Liver (tissue), 9 donors: ENCODE measurements around the gene CDC42EP1. TPM values are rescaled to one million over a fixed set of nuclear protein-coding genes. Genes with fewer than 3 reads are reported as not detected.
A peak's percentile ranks its signal among the peaks of the same experiment; 100 is the strongest.

Source experiments
- DNase-seq: peaks from one replicate; pipeline ENCODE4 v3.0.0-alpha.2; 2017; ENCODE audit warnings: low spot score
- H3K27ac ChIP-seq, 2 donors: one replicate each; pipeline ENCODE4 v1.7.0; 2013; ENCODE audit warnings: inconsistent platforms in 2 of 2, low read length in 2 of 2, control low read depth in 1 of 2, low read depth in 1 of 2, mild to moderate bottlenecking in 1 of 2
- H3K27me3 ChIP-seq, 4 donors: one replicate each; pipeline versions ENCODE4 v1.6.1 to v1.7.0; 2013; ENCODE audit warnings: low read length in 3 of 4, inconsistent platforms in 1 of 4, mild to moderate bottlenecking in 1 of 4, moderate library complexity in 1 of 4; ENCODE audit not compliant: control insufficient read depth in 4 of 4, insufficient read depth in 4 of 4
- H3K36me3 ChIP-seq, 4 donors: one replicate each; pipeline versions ENCODE4 v1.6.1 to v1.7.0; 2013; ENCODE audit warnings: low read length in 3 of 4, mild to moderate bottlenecking in 3 of 4, low read depth in 1 of 4, moderate library complexity in 1 of 4; ENCODE audit not compliant: control insufficient read depth in 4 of 4, insufficient read depth in 3 of 4
- H3K4me1 ChIP-seq, 4 donors: one replicate each; pipeline versions ENCODE4 v1.6.1 to v1.7.0; 2013; ENCODE audit warnings: low read length in 3 of 4, mild to moderate bottlenecking in 3 of 4, moderate library complexity in 1 of 4; ENCODE audit not compliant: control insufficient read depth in 4 of 4, insufficient read depth in 4 of 4
- H3K4me3 ChIP-seq, 3 donors: one replicate each; pipeline versions ENCODE4 v1.6.1 to v1.7.0; 2013; ENCODE audit warnings: low read length in 3 of 3, control low read depth in 1 of 3, low read depth in 1 of 3, mild to moderate bottlenecking in 1 of 3
- H3K9ac ChIP-seq, 2 donors: one replicate each; pipeline ENCODE4 v1.7.0; 2013; ENCODE audit warnings: low read length in 2 of 2, mild to moderate bottlenecking in 2 of 2, moderate library complexity in 2 of 2, control low read depth in 1 of 2, low read depth in 1 of 2
- H3K9me3 ChIP-seq, 4 donors: one replicate each; pipeline versions ENCODE4 v1.6.1 to v1.7.0; 2013; ENCODE audit warnings: low read length in 3 of 4; ENCODE audit not compliant: control insufficient read depth in 4 of 4
- CTCF ChIP-seq: fragments of 150-350 bp; IDR thresholded peaks from 2 replicates; pipeline ENCODE4 v1.5.1; 2017; ENCODE audit warnings: improper control_type of control experiment, low read depth, low read length; ENCODE audit not compliant: missing input control
- EGR1 ChIP-seq, 2 donors: IDR thresholded peaks; 2 replicates each; pipeline ENCODE4 v1.6.1; 2016 to 2018; ENCODE audit warnings: antibody characterized with exemption in 2 of 2, low read depth in 2 of 2
- FOXA1 ChIP-seq: IDR thresholded peaks from 2 replicates; pipeline ENCODE4 v1.6.1; 2016; ENCODE audit warnings: antibody characterized with exemption
- FOXA2 ChIP-seq: IDR thresholded peaks from 2 replicates; pipeline ENCODE4 v1.6.1; 2016; ENCODE audit warnings: antibody characterized with exemption
- GABPA ChIP-seq, 2 donors: IDR thresholded peaks in 1 of 2; conservative IDR thresholded peaks in 1 of 2; 2 replicates each; pipeline ENCODE4 v1.6.1; 2016; ENCODE audit warnings: antibody characterized with exemption in 2 of 2, mild to moderate bottlenecking in 1 of 2, moderate library complexity in 1 of 2
- HNF4A ChIP-seq, 2 donors: conservative IDR thresholded peaks; 2 replicates each; pipeline ENCODE4 v1.6.1; 2016; ENCODE audit warnings: antibody characterized with exemption in 2 of 2, mild to moderate bottlenecking in 2 of 2
- HNF4G ChIP-seq: IDR thresholded peaks from 2 replicates; pipeline ENCODE4 v1.6.1; 2016; ENCODE audit warnings: antibody characterized with exemption
- JUND ChIP-seq, 2 donors: IDR thresholded peaks; 2 replicates each; pipeline ENCODE4 v1.6.1; 2016; ENCODE audit warnings: antibody characterized with exemption in 2 of 2
- NR2F2 ChIP-seq: IDR thresholded peaks from 2 replicates; pipeline ENCODE4 v1.6.1; 2016; ENCODE audit warnings: antibody characterized with exemption
- RAD21 ChIP-seq, 2 donors: IDR thresholded peaks; 2 replicates each; pipeline ENCODE4 v1.6.1; 2016; ENCODE audit warnings: antibody characterized with exemption in 2 of 2, mild to moderate bottlenecking in 2 of 2
- RXRA ChIP-seq, 2 donors: IDR thresholded peaks; 2 replicates each; pipeline ENCODE4 v1.6.1; 2017 to 2018; ENCODE audit warnings: antibody characterized with exemption in 2 of 2, mild to moderate bottlenecking in 1 of 2
- SP1 ChIP-seq: IDR thresholded peaks from 2 replicates; pipeline ENCODE4 v1.6.1; 2018; ENCODE audit warnings: antibody characterized with exemption, mild to moderate bottlenecking
- TAF1 ChIP-seq: conservative IDR thresholded peaks from 2 replicates; pipeline ENCODE4 v1.6.1; 2016; ENCODE audit warnings: antibody characterized with exemption, mild to moderate bottlenecking
- YY1 ChIP-seq: IDR thresholded peaks from 2 replicates; pipeline ENCODE4 v1.6.1; 2016; ENCODE audit warnings: antibody characterized with exemption, mild to moderate bottlenecking
- WGBS: extraction: QIAGEN DNeasy Blood & Tissue Kit; methylation state at CpG from one replicate; pipeline ENCODE4 v1.1.7; 2013; 5-methylcytosine and 5-hydroxymethylcytosine counted together
- polyA plus RNA-seq, 2 donors: library from polyadenylated mRNA; stranded (reverse) in 1 of 2; unstranded in 1 of 2; fragments of 200-250 nt in 1 of 2; fragments of >200 nt in 1 of 2; fragmentation: Nextera tagmentation in 1 of 2; extraction: Ambion mirVana in 1 of 2; gene quantifications; one replicate each; pipeline versions ENCODE4 v1.2.1 to v1.2.3, GENCODE V29; 2013 to 2015
- total RNA-seq, 2 donors: library from RNA; depleted of rRNA; stranded (reverse); fragments of >200 nt; gene quantifications; one replicate each; pipeline ENCODE4 v1.2.3, GENCODE V29; 2014
- TF ChIP-seq, protein P1 (sequence below): IDR thresholded peaks from 2 replicates; pipeline ENCODE4 v1.6.1; 2016; ENCODE audit warnings: antibody characterized with exemption, mild to moderate bottlenecking
- TF ChIP-seq, protein P2 (sequence below): IDR thresholded peaks from 2 replicates; pipeline ENCODE4 v1.6.1; 2016; ENCODE audit warnings: antibody characterized with exemption
- TF ChIP-seq, protein P3 (sequence below): IDR thresholded peaks from 2 replicates; pipeline ENCODE4 v1.6.1; 2016; ENCODE audit warnings: antibody characterized with exemption
- TF ChIP-seq, protein P4 (sequence below): IDR thresholded peaks from 2 replicates; pipeline ENCODE4 v1.6.1; 2016; ENCODE audit warnings: antibody characterized with exemption
- donor health status: healthy.
- donor health status: healthy.
- donor health status: healthy.
- donor health status: healthy.
- donor health status: healthy.

CDC42EP1 gene
- total and polyA plus RNA-seq, 4 donors = 10.2 to 66.6 (median 31.2) TPM

DNA sequence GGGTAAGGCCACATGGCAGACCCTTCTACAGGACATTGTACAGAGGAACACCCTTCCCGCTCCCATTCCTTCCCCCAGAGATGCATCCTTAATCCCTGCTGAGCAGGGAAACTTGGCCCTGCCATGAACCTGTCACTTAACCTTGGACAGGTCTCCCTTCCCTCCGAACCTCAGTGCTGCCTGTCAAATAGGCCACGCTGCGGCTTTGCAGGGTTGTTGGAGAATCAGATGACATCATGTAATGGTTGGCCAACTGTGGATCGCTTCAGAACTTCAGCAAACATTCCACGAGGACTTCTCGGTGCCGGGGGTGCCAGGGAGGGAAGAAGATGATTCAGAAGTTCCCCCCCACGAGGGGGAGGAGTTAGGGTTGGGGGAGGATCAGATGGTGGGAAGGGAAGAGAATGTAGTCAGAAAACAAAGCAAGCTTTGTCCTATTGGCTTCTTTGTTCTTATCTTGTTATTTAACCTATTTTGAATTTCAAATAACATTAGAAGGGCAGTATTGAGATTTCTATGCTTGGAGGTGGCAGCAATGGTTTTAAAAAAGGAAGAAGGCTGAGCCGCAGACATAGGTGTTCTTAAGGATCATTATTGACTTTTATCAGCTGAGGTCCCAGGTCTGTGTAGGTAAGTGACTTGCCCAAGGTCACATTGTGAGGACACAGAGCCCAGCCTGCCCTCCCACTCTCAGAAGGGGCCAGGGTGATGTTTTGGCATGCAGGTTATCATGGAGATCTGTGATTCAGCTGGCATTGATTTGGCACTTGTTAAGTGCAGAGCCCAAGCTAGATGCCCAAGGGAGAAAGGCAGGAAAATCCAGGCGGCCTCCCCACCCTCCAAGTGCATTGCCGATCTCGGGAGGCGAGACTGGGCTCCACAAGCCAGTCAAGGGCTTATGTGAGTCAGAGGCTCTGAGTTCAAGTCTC is 3.1 kb downstream of the CDC42EP1 start (continued):
- TF ChIP-seq CTCF = no peak
- TF ChIP-seq YY1 = peak; percentile 56
- TF ChIP-seq SP1 = peak; percentile 36
- peak in 1 of 2 donors; percentile 28 for TF ChIP-seq HNF4A (conservative IDR thresholded peaks at IDR 0.05)
- no peak for TF ChIP-seq EGR1 (IDR thresholded peaks at IDR 0.05; ENCODE audit: low read depth in 2 of 2)
- TF ChIP-seq, protein P1, sequence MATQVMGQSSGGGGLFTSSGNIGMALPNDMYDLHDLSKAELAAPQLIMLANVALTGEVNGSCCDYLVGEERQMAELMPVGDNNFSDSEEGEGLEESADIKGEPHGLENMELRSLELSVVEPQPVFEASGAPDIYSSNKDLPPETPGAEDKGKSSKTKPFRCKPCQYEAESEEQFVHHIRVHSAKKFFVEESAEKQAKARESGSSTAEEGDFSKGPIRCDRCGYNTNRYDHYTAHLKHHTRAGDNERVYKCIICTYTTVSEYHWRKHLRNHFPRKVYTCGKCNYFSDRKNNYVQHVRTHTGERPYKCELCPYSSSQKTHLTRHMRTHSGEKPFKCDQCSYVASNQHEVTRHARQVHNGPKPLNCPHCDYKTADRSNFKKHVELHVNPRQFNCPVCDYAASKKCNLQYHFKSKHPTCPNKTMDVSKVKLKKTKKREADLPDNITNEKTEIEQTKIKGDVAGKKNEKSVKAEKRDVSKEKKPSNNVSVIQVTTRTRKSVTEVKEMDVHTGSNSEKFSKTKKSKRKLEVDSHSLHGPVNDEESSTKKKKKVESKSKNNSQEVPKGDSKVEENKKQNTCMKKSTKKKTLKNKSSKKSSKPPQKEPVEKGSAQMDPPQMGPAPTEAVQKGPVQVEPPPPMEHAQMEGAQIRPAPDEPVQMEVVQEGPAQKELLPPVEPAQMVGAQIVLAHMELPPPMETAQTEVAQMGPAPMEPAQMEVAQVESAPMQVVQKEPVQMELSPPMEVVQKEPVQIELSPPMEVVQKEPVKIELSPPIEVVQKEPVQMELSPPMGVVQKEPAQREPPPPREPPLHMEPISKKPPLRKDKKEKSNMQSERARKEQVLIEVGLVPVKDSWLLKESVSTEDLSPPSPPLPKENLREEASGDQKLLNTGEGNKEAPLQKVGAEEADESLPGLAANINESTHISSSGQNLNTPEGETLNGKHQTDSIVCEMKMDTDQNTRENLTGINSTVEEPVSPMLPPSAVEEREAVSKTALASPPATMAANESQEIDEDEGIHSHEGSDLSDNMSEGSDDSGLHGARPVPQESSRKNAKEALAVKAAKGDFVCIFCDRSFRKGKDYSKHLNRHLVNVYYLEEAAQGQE = no peak

DNA sequence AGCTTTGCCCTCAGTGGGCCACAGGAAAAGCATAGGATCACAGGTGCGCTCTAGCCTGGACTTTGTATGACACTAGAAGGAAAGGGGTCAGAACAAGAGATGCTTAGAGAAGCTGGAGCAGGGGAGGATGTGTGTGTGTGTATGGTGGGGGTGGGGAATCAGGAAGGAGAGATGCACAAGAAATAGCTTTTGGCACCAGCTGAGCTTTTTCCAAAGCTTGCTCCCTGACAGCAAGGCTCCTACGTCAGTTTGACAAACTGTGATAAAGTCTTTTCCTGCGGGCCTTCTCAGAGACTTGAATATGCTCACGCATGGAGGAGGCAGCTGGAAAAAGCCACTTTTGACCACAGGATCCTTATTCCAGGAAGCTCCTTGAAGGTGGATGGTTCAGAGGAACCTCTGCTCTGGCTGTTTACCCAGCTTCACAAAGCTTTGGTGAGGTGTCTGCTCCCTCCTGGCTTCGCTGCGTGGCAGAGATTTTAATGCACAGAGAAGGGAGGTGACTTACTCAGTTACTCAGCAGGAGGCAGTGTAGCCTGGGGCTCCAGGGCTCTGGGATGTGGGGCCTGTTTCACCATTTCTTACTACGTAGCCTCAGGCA is 3.9 kb downstream of the CDC42EP1 start:
- TF ChIP-seq SP1 (no peak), YY1 (peak; percentile 7), FOXA1 (no peak), FOXA2 (no peak), RAD21 (IDR thresholded peaks at IDR 0.05) (peak in 1 of 2 donors; percentile 12), JUND (IDR thresholded peaks at IDR 0.05) (no peak), GABPA (IDR thresholded peaks at IDR 0.05 in 1 of 2, conservative IDR thresholded peaks at IDR 0.05 in 1 of 2) (no peak), NR2F2 (peak; percentile 58), RXRA (IDR thresholded peaks at IDR 0.05) (no peak), HNF4G (no peak), TAF1 (no peak), HNF4A (conservative IDR thresholded peaks at IDR 0.05) (no peak), CTCF (no peak), EGR1 (IDR thresholded peaks at IDR 0.05; ENCODE audit: low read depth in 2 of 2) (no peak)
- TF ChIP-seq, protein P1 = no peak
- TF ChIP-seq, protein P2, sequence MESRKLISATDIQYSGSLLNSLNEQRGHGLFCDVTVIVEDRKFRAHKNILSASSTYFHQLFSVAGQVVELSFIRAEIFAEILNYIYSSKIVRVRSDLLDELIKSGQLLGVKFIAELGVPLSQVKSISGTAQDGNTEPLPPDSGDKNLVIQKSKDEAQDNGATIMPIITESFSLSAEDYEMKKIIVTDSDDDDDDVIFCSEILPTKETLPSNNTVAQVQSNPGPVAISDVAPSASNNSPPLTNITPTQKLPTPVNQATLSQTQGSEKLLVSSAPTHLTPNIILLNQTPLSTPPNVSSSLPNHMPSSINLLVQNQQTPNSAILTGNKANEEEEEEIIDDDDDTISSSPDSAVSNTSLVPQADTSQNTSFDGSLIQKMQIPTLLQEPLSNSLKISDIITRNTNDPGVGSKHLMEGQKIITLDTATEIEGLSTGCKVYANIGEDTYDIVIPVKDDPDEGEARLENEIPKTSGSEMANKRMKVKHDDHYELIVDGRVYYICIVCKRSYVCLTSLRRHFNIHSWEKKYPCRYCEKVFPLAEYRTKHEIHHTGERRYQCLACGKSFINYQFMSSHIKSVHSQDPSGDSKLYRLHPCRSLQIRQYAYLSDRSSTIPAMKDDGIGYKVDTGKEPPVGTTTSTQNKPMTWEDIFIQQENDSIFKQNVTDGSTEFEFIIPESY = no peak
- TF ChIP-seq, protein P3, sequence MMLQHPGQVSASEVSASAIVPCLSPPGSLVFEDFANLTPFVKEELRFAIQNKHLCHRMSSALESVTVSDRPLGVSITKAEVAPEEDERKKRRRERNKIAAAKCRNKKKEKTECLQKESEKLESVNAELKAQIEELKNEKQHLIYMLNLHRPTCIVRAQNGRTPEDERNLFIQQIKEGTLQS = no peak
- TF ChIP-seq, protein P4, sequence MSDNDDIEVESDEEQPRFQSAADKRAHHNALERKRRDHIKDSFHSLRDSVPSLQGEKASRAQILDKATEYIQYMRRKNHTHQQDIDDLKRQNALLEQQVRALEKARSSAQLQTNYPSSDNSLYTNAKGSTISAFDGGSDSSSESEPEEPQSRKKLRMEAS = no peak
- H3K4me1 ChIP-seq = peaks cover 37 to 78% (median 66%) of the 10 kb centered on the region in 4 donors
- no peak for DNase-seq

More for the DNA sequence above, 3.9 kb downstream of the CDC42EP1 start:
- peaks cover 3 to 14% (median 7%) of the 10 kb centered on the region in 4 donors for H3K36me3 ChIP-seq
- H3K9ac ChIP-seq = peak overlapping the region in 1 of 2 donors; percentile 50
- peak overlapping the region; percentile 94 to 100 for H3K27ac ChIP-seq
- H3K4me3 ChIP-seq = no peak overlapping the region
- no peaks in the 10 kb centered on the region for H3K9me3 ChIP-seq
- WGBS = 64% methylated on average over 7 of the region's 7 CpGs
- no peaks in the 10 kb centered on the region for H3K27me3 ChIP-seq
